Measurements from ENCODE around the gene CPXM2.

The CPXM2 gene

GRCh38 chr10:123795846-123796590 is 95.6 kb downstream of the CPXM2 start:
- TF ChIP-seq, protein P1, sequence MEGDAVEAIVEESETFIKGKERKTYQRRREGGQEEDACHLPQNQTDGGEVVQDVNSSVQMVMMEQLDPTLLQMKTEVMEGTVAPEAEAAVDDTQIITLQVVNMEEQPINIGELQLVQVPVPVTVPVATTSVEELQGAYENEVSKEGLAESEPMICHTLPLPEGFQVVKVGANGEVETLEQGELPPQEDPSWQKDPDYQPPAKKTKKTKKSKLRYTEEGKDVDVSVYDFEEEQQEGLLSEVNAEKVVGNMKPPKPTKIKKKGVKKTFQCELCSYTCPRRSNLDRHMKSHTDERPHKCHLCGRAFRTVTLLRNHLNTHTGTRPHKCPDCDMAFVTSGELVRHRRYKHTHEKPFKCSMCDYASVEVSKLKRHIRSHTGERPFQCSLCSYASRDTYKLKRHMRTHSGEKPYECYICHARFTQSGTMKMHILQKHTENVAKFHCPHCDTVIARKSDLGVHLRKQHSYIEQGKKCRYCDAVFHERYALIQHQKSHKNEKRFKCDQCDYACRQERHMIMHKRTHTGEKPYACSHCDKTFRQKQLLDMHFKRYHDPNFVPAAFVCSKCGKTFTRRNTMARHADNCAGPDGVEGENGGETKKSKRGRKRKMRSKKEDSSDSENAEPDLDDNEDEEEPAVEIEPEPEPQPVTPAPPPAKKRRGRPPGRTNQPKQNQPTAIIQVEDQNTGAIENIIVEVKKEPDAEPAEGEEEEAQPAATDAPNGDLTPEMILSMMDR (conservative IDR thresholded peaks at IDR 0.05; ENCODE audit: low read depth, low read length) = no peak
- H4K20me1 ChIP-seq (ENCODE audit: insufficient read depth) = no peaks in the 10 kb centered on the region
- H3K79me2 ChIP-seq (ENCODE audit: insufficient read depth, low read depth) = no peaks in the 10 kb centered on the region
- H2AFZ ChIP-seq (ENCODE audit: low read depth) = no peak overlapping the region
- H3K4me3 ChIP-seq (IDR thresholded peaks at IDR 0.05; ENCODE audit: insufficient read depth, low read depth, low read length) = no peak overlapping the region
- H3K36me3 ChIP-seq (ENCODE audit: insufficient read depth) = no peaks in the 10 kb centered on the region
- no peaks in the 10 kb centered on the region for H3K4me1 ChIP-seq (ENCODE audit: low read depth, poor library complexity, severe bottlenecking)
- H3K27ac ChIP-seq = no peak overlapping the region
- no peak overlapping the region for H3K4me2 ChIP-seq
- no peaks in the 10 kb centered on the region for H3K27me3 ChIP-seq (ENCODE audit: insufficient read depth, low read depth)
- H3K9ac ChIP-seq = no peak overlapping the region

- Histone ChIP-seq H3K9ac (no peak overlapping the region), H3K4me3 (IDR thresholded peaks at IDR 0.05; ENCODE audit: insufficient read depth, low read depth, low read length) (no peak overlapping the region), H3K27ac (no peak overlapping the region), H3K4me2 (no peak overlapping the region), H2AFZ (ENCODE audit: low read depth) (no peak overlapping the region), H3K27me3 (ENCODE audit: insufficient read depth, low read depth) (no peaks in the 10 kb centered on the region), H4K20me1 (ENCODE audit: insufficient read depth) (no peaks in the 10 kb centered on the region), H3K36me3 (ENCODE audit: insufficient read depth) (no peaks in the 10 kb centered on the region), H3K79me2 (ENCODE audit: insufficient read depth, low read depth) (no peaks in the 10 kb centered on the region), H3K4me1 (ENCODE audit: low read depth, poor library complexity, severe bottlenecking) (no peaks in the 10 kb centered on the region)
- TF ChIP-seq, protein P1 (conservative IDR thresholded peaks at IDR 0.05; ENCODE audit: low read depth, low read length) = no peak
Observed at GRCh38 chr10:123795196-123795780, 96.3 kb downstream of the CPXM2 start.

DNA sequence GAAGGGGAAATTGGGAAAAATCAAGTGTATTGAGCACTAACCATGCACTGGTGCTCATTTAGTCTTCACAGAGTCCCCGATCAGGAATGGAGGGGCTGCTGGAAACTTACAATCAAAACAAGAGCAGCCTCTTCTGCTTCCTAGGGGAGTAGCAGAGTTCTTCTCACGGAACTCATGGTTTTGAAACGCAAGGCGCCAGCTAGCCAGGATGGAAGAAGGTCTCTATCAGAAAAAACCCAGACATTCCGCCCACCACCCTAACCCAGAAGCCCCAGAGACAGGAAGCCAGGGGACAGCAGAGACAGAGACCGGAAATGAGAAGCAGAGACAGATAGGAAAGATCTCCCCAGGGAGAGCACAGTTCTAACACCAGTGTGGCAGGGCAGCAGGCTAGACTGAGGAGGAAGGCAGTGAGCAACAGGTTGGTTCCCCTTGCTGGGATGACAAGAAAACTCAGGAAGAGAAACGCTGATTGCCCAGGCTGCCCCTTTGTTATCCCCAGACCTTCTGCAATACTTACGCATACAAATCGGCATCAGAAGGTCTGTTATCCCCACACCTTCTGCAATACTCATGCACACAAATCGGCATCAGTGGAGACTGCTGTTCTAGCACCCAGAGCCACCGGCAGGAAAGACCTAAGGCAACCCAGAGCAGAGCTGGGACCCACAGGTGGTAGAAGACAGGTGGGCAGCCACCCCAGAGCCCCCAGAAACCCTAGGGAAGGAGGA is 99.2 kb downstream of the CPXM2 start:
- Histone ChIP-seq H4K20me1 (ENCODE audit: insufficient read depth) (no peaks in the 10 kb centered on the region), H3K27ac (no peak overlapping the region), H3K4me2 (no peak overlapping the region), H2AFZ (ENCODE audit: low read depth) (no peak overlapping the region), H3K9ac (no peak overlapping the region), H3K79me2 (ENCODE audit: insufficient read depth, low read depth) (no peaks in the 10 kb centered on the region), H3K27me3 (ENCODE audit: insufficient read depth, low read depth) (no peaks in the 10 kb centered on the region), H3K4me3 (IDR thresholded peaks at IDR 0.05; ENCODE audit: insufficient read depth, low read depth, low read length) (no peak overlapping the region), H3K36me3 (ENCODE audit: insufficient read depth) (no peaks in the 10 kb centered on the region), H3K4me1 (ENCODE audit: low read depth, poor library complexity, severe bottlenecking) (no peaks in the 10 kb centered on the region)
- TF ChIP-seq, protein P1 (conservative IDR thresholded peaks at IDR 0.05; ENCODE audit: low read depth, low read length) = no peak

- no peaks in the 10 kb centered on the region for H3K27me3 ChIP-seq (ENCODE audit: insufficient read depth, low read depth)
- no peak overlapping the region for H2AFZ ChIP-seq (ENCODE audit: low read depth)
- H3K79me2 ChIP-seq (ENCODE audit: insufficient read depth, low read depth) = no peaks in the 10 kb centered on the region
- no peak overlapping the region for H3K4me3 ChIP-seq (IDR thresholded peaks at IDR 0.05; ENCODE audit: insufficient read depth, low read depth, low read length)
- no peaks in the 10 kb centered on the region for H3K36me3 ChIP-seq (ENCODE audit: insufficient read depth)
- no peak overlapping the region for H3K27ac ChIP-seq
- H4K20me1 ChIP-seq (ENCODE audit: insufficient read depth) = no peaks in the 10 kb centered on the region
- H3K4me1 ChIP-seq (ENCODE audit: low read depth, poor library complexity, severe bottlenecking) = no peaks in the 10 kb centered on the region
- H3K9ac ChIP-seq = no peak overlapping the region
- TF ChIP-seq, protein P1 (conservative IDR thresholded peaks at IDR 0.05; ENCODE audit: low read depth, low read length) = no peak
- H3K4me2 ChIP-seq = no peak overlapping the region
Observed at GRCh38 chr10:123790132-123790885, 101.3 kb downstream of the CPXM2 start.

All from KMS-11 (cell line).